Natural killer cell (primary cell): ENCODE data around the gene PRR5L. TPM values are rescaled to one million over a fixed set of nuclear protein-coding genes. Genes with fewer than 3 reads are reported as not detected.

Experiments
- ATAC-seq, 3 donors: fragments of 150-1000 bp in 2 of 3; fragments of 200-7000 bp in 1 of 3; cut with Tn5 transposase; 1 replicate in 1 of 3; 2 replicates in 2 of 3; pipeline ENCODE4 v1.10.0; 2021; ENCODE audit warnings: mild to moderate bottlenecking in 2 of 3, moderate library complexity in 2 of 3
- DNase-seq, 2 donors: peaks; one replicate each; pipeline versions ENCODE4 v3.0.0 to v3.0.0-alpha.2; 2013 to 2021; ENCODE audit warnings: mixed read lengths in 1 of 2
- H3K27ac ChIP-seq: one replicate; pipeline ENCODE4 v1.5.1; 2013; ENCODE audit warnings: mild to moderate bottlenecking, low read length
- H3K27me3 ChIP-seq: one replicate; pipeline ENCODE4 v1.6.1; 2013; ENCODE audit warnings: low read length; ENCODE audit not compliant: control insufficient read depth, insufficient read depth
- H3K36me3 ChIP-seq: one replicate; pipeline ENCODE4 v1.6.1; 2013; ENCODE audit warnings: low read length; ENCODE audit not compliant: control insufficient read depth, insufficient read depth
- H3K4me1 ChIP-seq: one replicate; pipeline ENCODE4 v1.6.1; 2013; ENCODE audit warnings: low read length; ENCODE audit not compliant: control insufficient read depth, insufficient read depth
- H3K4me3 ChIP-seq: one replicate; pipeline ENCODE4 v1.5.1; 2013; ENCODE audit warnings: low read length
- H3K9me3 ChIP-seq: one replicate; pipeline ENCODE4 v1.6.1; 2013; ENCODE audit warnings: low read length; ENCODE audit not compliant: control insufficient read depth, insufficient read depth
- H3K27ac Mint-ChIP-seq, 2 donors: one replicate each; pipeline ENCODE4 v1.8.0; 2022; ENCODE audit warnings: mild to moderate bottlenecking in 2 of 2, mixed read lengths in 2 of 2, moderate library complexity in 1 of 2
- H3K27me3 Mint-ChIP-seq, 2 donors: one replicate each; pipeline ENCODE4 v1.8.0; 2022; ENCODE audit warnings: low read depth in 2 of 2, mixed read lengths in 2 of 2
- H3K36me3 Mint-ChIP-seq: one replicate; pipeline ENCODE4 v1.8.0; 2022; ENCODE audit warnings: mixed read lengths
- H3K4me1 Mint-ChIP-seq, 2 donors: one replicate each; pipeline ENCODE4 v1.8.0; 2022; ENCODE audit warnings: mixed read lengths in 2 of 2
- H3K4me3 Mint-ChIP-seq: one replicate; pipeline ENCODE4 v1.8.0; 2022; ENCODE audit warnings: mild to moderate bottlenecking, moderate library complexity, mixed read lengths
- H3K9me3 Mint-ChIP-seq, 2 donors: one replicate each; pipeline ENCODE4 v1.8.0; 2022; ENCODE audit warnings: mixed read lengths in 2 of 2
- CTCF ChIP-seq: fragments of 200-600 bp; IDR thresholded peaks from one replicate; pipeline ENCODE4 v1.8.0; 2022; ENCODE audit warnings: antibody characterized with exemption
- WGBS: methylation state at CpG from one replicate; pipeline ENCODE4 v1.1.7; 2013; ENCODE audit warnings: missing lambda C conversion rate; ENCODE audit not compliant: insufficient coverage; 5-methylcytosine and 5-hydroxymethylcytosine counted together
- intact Hi-C: fragments of 100-400 bp; cut with micrococcal nuclease; formaldehyde crosslinking; loops from one replicate; pipeline ENCODE4 v1.14.2; 2022
- total RNA-seq, 4 donors: library from RNA; stranded (reverse); fragments of 120-200 nt in 1 of 4; gene quantifications; one replicate each; pipeline versions ENCODE4 v1.2.3 to v1.2.4, GENCODE V29; 2013 to 2022

PRR5L gene
- total RNA-seq, 3 donors from 2014 or later (not counting 1 experiment from before 2014, with no cell fraction given): 128 to 367 (median 303) TPM

- Histone ChIP-seq H3K36me3 (peaks cover 12% of the 10 kb centered on the region), H3K4me3 (no peak overlapping the region), H3K9me3 (no peaks in the 10 kb centered on the region), H3K4me1 (peaks cover 72% of the 10 kb centered on the region), H3K27ac (peak overlapping the region; percentile 15), H3K27me3 (no peaks in the 10 kb centered on the region)
- Mint-ChIP-seq H3K9me3 (no peaks in the 10 kb centered on the region), H3K36me3 (peaks cover 18% of the 10 kb centered on the region), H3K27ac (peak overlapping the region; percentile 90 to 93), H3K4me1 (peaks cover 90 to 96% of the 10 kb centered on the region in 2 donors), H3K27me3 (no peaks in the 10 kb centered on the region), H3K4me3 (peak overlapping the region; percentile 35)
- intact Hi-C loops: no loop called here
- 100% methylated on average over 2 of the region's 2 CpGs for WGBS
- DNase-seq: no peak
- ATAC-seq: no peak
- TF ChIP-seq CTCF: no peak
These were observed 92.0 kb downstream of the PRR5L start for GRCh38 chr11:36388071-36388470.

GRCh38 chr11:36388951-36389350 is 92.9 kb downstream of the PRR5L start:
- no peaks in the 10 kb centered on the region for H3K9me3 ChIP-seq
- Mint-ChIP-seq H3K27me3 (no peaks in the 10 kb centered on the region), H3K4me3 (peak overlapping the region; percentile 61), H3K4me1 (peaks cover 90 to 97% of the 10 kb centered on the region in 2 donors), H3K36me3 (peaks cover 13% of the 10 kb centered on the region), H3K27ac (peak overlapping the region; percentile 90 to 93), H3K9me3 (no peaks in the 10 kb centered on the region)
- no peak overlapping the region for H3K27ac ChIP-seq
- WGBS: 64% methylated on average over 7 of the region's 7 CpGs
- no peak for TF ChIP-seq CTCF
- ATAC-seq (no peak), DNase-seq (no peak)
- no peaks in the 10 kb centered on the region for H3K27me3 ChIP-seq
- intact Hi-C loops: no loop called here
- H3K36me3 ChIP-seq: peaks cover 6% of the 10 kb centered on the region
- H3K4me1 ChIP-seq: peaks cover 71% of the 10 kb centered on the region
- no peak overlapping the region for H3K4me3 ChIP-seq

- Mint-ChIP-seq H3K36me3 (peaks cover 11% of the 10 kb centered on the region), H3K27me3 (no peaks in the 10 kb centered on the region), H3K9me3 (no peaks in the 10 kb centered on the region), H3K4me3 (peak overlapping the region; percentile 74), H3K4me1 (peaks cover 90 to 97% of the 10 kb centered on the region in 2 donors), H3K27ac (peak overlapping the region; percentile 90 to 93)
- DNase-seq (no peak), ATAC-seq (no peak)
- peak overlapping the region; percentile 30 for H3K27ac ChIP-seq
- no peaks in the 10 kb centered on the region for H3K9me3 ChIP-seq
- no peak overlapping the region for H3K4me3 ChIP-seq
- TF ChIP-seq CTCF: no peak
- 89% methylated on average over 4 of the region's 4 CpGs for WGBS
- H3K36me3 ChIP-seq: peaks cover 7% of the 10 kb centered on the region
- no peaks in the 10 kb centered on the region for H3K27me3 ChIP-seq
- H3K4me1 ChIP-seq: peaks cover 72% of the 10 kb centered on the region
- intact Hi-C loops: no loop called here
These were observed 93.7 kb downstream of the PRR5L start for GRCh38 chr11:36389811-36390210.

GRCh38 chr11:36390963-36391471 is 94.9 kb downstream of the PRR5L start:
- ATAC-seq (peak; percentile 33 to 57 (median 52)), DNase-seq (no peak)
- no peaks in the 10 kb centered on the region for H3K9me3 Mint-ChIP-seq
- intact Hi-C loops: no loop called here
- peaks cover 10% of the 10 kb centered on the region for H3K36me3 Mint-ChIP-seq
- peaks cover 82 to 91% of the 10 kb centered on the region in 2 donors for H3K4me1 Mint-ChIP-seq
- Histone ChIP-seq H3K36me3 (peaks cover 16% of the 10 kb centered on the region), H3K27ac (peak overlapping the region; percentile 24), H3K9me3 (no peaks in the 10 kb centered on the region), H3K4me1 (peaks cover 60% of the 10 kb centered on the region), H3K4me3 (no peak overlapping the region), H3K27me3 (no peaks in the 10 kb centered on the region)
- peak overlapping the region; percentile 74 for H3K4me3 Mint-ChIP-seq
- no peaks in the 10 kb centered on the region for H3K27me3 Mint-ChIP-seq
- no peak for TF ChIP-seq CTCF
- peak overlapping the region; percentile 90 to 93 for H3K27ac Mint-ChIP-seq
- 57% methylated on average over 4 of the region's 4 CpGs for WGBS
